HG03439 (cell line): ENCODE measurements around the gene SLC7A4.

Experiments
- ATAC-seq: cut with Tn5 transposase; IDR thresholded peaks from one replicate; pipeline ENCODE4 v1.9.1; 2021; ENCODE audit warnings: mild to moderate bottlenecking, moderate library complexity; ENCODE audit not compliant: unreplicated experiment

Gene SLC7A4

DNA sequence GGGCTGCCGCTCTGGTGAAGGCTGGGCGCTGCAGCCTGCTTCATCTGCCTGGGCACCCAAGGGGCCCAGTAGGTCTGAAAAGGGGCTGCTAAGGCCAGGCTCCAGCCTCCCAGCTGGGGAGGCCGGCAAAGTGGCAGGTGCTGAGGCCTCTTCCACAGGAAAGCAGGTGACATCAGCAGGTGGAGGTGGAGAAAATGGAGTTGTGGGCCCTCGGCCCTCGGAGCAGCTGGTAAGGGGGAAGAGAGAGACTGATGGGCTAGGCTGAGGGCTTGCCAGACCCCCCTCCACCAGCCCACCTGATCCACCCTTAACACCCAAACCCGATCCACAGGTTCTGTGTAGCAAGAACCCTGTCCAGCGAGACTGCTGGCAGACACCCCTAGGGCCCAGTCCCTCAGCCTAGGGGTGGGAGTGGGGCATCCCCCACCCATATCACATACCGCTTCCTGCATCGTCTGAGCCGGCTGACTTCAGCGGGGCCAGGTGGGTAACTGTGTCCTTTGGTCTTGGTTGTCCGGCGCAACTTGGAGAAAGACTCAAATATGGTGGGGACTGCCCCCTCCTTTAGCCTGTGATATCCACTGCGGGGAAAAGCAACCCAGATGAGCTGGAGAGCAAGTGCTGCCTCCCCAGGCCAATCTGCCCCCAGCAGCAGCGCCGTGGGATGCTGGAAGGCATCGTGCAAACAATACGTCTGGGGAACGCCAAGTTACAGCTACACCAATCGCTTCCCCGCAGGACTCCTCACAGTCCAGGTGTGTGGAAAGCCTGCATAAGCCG lies 32.0 kb downstream of the SLC7A4 start:
- no peak for ATAC-seq

DNA sequence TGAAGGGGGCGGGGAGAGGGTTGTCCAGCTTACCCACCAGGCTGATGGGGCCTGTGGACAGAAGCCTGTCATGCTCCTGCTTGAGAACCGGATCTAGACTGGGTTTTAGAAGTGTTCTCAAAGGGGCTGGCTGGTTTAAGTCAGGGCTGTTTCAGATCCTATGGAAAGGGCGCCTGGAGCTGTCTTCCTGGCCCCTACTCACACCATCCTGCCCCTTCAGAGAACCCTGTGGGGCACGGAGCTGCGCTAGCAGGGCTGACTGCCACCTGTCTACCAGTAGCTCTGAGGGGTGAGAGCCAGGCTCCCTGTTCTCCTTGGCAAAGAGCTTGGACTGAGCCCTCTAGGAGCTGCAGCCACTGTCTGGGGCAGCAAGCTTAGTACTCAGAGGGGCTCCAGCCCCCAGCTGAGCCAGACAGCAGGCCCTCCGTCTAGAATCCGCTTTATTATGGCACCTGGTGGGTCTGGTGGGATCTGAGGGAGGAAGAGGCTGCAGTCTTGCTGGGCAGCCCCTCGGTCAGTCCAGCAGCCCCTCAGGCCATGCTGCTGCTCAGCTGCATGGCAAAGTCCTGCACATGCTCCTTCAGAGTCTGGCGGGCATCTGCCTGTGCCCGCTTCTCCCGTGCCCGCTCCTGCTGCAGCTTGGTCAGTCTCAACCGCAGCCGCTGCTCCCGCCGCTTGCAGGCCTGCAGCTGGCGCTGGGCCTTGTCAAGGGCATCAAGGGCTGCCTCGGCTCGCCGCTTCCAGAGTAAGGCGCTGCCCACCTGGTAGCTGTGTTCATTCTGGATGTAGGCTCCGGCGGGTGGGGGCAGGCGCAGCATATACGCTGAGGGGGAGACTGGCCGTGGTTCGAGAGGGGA lies 32.8 kb downstream of the SLC7A4 start:
- no peak for ATAC-seq

DNA sequence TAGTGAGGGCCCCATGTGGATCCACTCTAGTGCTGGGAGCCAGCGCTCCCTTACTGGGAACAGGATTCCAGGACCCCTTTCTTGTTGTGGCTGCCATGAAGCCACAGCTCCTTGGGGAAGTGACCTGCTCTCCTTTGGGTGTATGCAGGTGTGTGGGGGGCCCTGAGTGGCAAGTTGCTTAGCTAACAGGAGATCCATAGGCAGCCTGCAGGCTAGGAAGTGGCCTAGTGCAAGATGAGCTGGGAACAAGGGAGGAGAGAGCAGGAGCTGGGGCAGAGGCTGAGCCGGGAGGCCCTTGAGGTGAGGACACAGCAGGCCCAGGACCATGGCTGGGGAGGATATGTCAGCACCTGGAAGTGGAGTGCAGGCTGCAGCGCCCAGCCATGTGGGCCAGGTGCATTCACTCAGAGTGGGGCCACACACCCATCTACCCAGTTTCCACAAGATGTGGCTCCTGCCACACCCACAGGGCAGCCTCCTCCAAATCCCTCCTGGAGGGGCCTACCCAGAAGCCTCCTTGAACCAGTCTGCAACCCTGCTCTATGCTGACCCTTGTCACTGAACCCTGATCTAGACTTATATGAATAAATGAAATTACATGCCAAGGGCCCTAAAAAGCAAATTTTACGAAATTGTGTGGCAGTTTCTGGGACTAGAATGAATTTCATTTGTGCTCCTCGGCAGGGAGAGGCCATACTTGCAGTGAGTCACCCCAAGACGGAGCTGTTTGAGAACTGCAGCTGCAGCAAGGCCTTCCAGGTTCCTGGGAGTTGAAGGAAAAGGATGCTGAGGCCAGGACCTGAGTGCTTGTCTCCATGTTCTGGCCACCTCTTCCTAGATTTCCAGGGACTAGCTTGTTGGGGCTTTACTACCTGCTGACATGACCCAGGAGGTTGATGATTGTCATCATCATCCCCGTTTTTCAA lies 33.7 kb downstream of the SLC7A4 start:
- ATAC-seq, result no peak

DNA sequence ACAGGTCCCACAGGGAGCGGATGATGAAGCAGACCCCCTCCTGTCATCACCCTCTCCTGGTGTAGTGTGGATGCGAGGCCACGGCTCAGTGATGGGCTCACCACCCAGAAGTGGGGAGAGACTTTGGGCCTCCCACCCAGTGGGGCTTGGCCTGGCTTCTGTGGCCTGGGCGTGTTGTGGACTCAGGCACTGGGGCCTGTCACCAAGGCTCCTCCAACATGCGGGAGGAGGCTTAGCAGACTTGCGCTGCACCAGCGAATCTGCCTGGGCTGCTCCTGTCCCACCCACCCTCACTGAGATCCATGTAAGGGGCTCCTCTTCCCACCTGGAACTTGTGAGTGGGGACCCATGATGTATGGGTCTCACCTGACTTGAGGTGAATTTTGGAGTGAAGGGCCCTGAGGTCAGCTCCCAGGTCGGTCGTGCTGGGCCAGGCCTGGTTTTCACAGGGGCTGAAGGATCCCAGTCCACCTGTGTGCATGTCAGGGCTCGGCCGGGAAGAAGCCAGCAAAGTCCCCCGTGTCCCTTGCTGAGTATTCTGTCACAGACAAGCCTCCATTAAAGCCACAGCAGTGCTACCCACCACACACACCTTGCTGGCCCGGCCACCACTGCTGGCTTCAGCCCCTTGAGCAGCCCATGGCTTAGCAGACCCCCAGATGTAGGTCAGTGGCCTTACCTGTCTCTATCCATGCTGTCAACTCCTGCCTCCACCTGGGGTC lies 34.7 kb downstream of the SLC7A4 start:
- no peak for ATAC-seq

DNA sequence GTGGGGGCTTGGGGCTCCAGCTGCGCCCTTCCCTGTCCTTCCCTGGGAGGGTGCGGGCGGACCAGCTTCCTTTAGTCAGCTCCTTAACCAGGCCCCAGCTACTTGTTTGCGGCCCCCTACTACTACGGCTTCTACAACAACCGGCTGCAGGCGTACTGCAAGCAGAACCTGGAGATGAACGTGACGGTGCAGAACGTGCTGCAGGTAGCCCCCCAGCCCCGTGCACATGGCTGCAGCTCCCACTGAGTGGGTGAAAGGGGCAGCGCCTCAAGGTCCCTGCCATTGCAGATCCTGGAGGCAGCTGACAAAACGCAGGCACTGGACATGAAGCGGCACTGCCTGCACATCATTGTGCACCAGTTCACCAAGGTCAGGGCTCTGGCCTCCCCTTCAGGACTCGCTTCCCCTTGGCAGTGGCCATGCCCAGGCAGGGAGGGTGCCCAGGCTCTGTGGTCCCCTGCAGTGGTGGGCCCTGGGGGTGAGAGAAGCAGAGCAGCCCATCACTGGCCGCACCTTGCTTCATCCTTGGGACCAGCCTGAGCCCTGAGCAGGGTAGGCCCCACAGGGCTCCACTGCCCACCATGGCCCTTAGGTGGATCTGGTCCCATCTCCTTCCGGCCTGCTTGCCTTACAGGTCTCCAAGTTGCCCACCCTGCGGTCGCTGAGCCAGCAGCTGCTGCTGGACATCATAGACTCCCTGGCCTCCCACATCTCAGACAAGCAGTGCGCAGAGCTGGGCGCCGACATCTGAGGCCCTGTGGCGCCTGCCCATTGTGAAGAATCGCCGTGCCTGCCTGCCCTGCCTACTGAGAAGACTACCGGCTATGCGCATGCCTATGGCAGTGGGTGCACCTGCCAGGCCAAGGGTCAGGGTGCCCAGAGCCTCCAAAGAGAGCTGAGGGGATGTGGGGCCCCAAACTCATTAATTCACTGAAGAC lies 35.5 kb downstream of the SLC7A4 start:
- ATAC-seq, result no peak

DNA sequence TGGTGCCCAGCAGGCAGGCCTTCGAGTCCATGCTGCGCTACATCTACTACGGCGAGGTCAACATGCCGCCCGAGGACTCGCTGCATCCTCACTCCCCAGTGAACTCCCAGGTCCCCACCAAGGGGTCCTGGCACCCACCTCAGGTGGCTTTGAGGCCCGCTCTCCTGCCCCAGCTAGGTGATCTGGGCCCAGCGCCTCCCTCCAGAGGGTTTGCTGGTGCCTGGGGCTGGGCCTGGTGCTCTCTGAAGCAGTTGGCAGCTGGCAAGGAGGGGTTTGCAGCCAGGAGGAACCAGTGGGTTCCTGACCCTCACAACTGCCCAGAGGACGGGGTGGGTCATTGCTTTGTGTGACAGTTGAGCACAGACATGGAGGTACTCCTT lies 36.3 kb downstream of the SLC7A4 start:
- no peak for ATAC-seq

DNA sequence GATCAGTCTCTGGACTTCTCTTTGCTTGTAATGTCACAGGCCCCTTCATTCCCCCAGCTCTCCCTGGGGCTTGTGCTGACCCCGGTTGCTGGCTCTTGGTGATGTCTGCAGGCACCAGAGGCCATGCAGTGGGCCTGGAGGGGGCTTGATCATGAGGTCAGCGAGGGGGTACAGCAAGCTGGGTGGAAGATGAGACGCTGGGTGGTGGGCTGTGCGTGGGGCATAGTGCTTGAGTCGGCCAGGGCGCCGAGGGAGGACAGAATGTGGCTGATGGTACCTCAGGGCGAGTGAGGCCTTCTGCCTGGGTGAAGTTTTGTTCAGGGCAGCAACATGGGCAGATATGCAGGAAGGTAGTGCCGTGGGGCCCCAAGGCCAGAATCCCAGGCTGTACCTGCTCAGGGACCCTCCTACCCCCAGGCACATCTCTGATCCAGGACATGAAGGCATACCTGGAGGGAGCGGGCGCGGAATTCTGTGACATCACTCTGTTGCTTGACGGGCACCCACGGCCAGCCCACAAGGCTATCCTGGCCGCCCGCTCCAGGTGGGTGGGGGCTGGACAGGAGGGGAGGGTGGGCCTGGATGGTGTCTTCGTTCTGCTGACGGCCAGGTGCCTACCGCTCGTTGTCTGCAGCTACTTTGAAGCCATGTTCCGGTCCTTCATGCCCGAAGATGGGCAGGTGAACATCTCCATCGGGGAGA lies 36.9 kb downstream of the SLC7A4 start:
- no peak for ATAC-seq

DNA sequence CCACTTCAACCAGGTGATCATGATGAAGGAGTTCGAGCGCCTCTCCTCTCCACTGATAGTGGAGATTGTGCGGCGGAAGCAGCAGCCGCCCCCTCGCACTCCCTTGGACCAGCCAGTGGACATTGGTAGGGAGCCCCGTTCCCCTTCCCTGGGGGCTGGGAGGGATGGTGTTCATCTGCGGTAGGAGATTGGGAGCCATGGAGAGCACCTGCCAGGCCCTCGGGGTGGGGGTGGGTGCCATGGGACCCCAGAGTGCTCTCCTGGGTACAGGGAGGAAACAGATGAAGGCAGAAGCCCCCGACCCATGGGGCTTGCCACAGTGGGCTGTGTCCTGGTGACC lies 37.5 kb downstream of the SLC7A4 start:
- ATAC-seq, result no peak

DNA sequence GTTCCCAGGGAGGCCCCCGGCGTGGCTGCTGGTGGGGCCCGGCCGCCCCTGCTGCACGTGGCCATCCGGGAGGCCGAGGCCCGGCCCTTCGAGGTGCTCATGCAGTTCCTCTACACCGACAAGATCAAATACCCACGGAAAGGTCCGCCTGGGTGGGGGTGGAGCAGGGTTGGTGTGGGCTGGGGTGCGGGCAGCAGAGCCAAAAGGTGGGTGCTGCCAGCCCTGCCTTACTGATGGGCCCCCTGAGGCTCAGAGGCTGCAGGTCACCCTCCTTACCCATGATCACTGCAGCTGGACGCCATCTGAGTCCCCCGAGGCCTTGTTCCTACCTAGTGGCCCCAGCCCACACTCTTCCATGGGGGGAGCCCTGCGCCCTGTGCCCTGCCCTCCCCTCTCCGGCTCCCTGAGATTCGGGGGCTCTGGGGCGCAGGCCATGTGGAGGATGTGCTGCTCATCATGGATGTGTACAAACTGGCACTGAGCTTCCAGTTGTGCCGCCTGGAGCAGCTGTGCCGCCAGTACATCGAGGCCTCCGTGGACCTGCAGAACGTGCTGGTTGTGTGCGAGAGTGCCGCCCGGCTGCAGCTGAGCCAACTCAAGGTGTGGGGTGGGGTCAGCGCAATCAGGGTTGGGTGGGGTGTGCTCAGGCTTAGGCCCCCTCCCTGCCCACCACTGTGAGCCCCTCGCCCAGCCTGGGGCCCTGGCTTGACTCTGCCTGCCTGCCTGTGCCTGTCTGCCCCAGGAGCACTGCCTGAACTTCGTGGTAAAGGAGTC lies 38.0 kb downstream of the SLC7A4 start:
- no peak for ATAC-seq

DNA sequence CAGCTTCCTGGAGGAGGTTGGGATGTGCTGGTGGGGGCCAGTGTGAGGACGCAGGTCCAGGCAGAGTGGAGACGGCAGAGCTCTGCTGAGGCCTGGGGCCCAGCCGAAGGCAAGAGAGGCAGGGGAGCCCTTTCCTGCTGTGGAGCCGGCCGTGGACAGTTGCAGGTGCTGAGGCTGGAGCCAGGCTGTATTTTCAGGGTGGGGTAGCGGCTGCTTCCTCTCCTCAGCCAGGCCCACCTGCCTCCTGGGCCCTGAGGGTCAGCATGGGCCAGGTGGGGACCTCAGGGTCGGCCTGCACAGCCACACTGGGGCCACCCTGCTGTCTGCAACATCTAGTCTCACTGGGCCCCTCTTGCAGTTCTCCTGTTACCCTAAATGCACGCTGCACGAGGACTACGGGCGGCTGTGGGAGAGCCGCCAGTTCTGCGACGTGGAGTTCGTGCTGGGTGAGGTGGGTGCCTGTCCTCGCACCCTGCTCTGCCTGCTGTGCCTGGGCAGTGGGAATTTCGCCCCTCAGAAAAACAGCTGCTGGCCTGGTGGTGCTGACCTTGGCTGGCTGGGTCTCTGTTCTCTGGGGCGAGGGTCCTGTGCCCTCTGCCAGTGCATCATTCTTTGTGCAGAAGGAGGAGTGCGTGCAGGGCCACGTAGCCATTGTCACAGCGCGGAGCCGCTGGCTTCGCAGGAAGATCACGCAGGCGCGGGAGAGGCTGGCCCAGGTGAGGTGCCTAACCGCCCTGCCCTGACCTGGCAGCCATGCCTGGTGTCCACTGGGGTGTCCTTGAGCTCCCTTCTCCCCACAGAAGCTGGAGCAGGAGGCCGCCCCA lies 38.8 kb downstream of the SLC7A4 start:
- ATAC-seq, result no peak

DNA sequence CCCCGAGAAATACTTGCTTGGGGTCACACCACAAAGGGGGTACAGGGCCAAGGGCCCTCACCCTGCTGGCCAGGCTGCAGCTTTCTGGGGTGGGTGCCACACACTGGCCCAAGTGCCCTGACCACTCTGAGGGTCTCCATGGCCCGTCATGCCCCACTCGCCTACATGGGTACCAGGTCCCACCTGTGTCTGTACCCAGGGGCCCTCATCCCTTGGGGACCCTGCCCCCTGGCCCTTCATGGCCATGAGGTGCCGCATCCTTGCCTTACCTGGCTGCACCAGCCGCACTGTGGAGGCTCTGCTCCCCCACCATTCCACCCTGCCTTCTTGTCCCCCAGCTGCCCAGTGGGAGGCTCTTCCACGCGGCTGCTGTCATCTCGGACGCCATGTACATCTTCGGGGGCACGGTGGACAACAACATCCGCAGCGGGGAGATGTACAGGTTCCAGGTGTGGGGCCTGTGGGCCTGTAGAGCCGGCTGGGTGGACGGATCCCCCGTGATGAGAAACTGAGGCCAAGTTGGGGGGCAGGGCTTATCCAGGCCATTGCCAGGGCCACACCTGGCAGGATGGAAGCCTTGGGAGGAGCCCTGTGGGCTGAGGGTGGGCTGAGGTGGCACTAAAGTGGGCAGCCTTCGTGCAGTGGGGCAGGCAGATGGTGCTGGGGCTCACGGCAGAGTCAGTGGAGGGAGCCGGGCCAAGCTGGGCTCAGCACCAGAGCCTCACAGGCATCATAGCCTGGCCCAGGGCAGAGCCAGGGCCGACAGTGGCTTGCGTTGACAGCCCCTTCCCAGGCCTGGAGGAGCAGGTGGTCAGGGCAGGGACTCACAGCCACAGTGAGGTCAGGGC lies 39.7 kb downstream of the SLC7A4 start:
- ATAC-seq, result no peak

DNA sequence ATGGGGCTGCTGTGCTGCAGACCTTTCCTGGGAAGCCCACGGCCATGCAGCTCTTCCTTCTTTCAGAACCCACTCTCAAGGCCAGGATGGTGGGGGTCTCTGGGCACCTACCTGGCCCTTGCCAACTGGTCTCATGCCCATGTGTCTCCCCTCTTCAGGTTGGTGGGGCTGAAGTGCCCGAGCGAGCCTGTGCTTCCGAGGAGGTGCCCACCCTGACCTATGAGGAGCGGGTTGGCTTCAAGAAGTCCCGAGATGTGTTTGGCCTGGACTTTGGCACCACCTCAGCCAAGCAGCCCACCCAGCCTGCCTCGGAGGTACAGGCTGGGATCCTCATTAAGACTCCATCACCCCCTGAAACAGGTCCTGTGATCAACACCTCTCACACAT lies 40.3 kb downstream of the SLC7A4 start:
- no peak for ATAC-seq

DNA sequence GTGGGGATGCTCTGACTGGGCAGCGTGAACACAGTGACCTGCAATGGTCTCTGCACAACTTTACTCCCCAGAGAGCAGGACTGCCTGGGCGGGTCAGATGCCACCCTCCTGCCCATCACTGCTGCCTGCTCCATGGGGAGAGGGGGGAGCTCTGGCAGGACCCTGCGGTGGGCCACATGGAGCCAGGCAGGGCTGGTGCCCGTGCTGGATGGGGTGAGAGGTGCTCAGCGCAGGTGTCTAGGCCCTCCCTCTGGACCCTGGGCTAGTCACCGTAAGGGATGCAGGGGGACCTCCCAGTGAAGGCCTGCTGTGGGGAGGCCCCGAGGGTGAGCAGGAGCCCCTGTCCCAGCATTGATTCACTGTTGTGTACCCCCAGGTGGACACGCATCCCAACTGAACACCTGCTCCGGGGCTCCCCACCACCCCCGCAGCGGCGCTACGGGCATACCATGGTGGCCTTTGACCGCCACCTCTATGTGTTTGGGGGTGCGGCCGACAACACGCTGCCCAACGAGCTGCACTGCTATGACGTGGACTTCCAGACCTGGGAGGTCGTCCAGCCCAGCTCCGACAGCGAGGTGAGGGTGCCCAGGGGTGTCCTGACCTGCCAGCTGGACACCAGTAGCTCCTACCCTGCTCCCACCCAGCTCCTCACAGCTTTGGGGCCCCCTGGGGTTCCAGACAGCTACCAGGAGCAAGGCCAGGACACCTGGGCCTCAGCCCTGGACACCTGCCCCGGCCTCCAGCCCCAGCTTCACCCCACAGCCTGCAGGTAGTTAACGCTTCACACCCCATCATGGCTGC lies 40.9 kb downstream of the SLC7A4 start:
- no peak for ATAC-seq

DNA sequence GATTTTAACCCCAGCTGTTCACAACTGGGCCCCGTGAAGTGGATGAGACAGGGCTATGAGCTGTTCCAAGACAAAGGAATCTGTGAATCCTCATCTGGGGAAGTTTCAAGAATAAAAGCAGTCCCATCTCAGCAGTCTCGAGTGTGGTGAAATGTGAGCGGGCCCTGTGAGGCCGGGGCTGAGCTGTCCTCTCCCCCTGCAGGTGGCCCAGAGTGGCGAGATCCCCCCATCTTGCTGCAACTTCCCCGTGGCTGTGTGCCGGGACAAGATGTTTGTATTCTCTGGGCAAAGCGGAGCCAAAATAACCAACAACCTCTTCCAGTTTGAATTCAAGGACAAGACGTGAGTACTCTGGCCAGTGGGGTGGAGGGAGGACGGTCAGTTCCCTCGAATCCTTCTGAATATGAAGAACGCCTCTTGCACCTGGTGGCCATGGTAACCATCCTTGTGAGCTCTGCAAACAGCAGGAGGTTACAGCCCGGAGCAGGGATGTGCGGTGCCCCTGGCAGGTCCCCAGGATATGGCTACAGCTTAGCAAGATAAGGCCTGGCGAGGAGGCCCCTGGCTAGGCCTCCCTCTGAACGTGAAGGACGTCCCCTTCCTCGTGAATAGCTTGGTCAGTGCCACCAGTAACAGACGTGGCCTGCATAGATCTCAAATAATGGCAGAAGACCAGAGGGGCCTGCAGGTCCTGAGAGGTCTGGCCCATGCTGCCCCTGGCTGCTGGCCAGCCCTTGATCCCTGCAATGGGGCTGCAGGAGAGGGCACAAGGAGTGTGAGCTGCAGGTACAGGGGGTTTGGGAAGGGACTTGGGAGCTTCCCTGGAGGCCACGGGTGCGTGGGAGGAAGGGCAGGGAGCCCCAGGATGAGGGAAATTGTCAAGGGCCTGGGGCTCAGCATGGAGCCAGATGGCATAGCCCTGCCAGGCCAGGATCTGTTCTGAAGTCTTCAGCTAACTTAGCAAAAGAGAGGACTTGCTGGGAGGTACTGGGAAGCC lies 41.9 kb downstream of the SLC7A4 start:
- ATAC-seq, result no peak
